ENCODE measurements around the gene LRAT. TPM values are rescaled to one million over a fixed set of nuclear protein-coding genes. Genes with fewer than 3 reads are reported as not detected.
A peak's percentile ranks its signal among the peaks of the same experiment; 100 is the strongest.
"Not testable (repeated sequence)": the region's sequence is repeated elsewhere in the genome, so short reads cannot be mapped to it uniquely, and the experiment has no call there.

The LRAT gene
- not detected for polyA plus RNA-seq

DNA sequence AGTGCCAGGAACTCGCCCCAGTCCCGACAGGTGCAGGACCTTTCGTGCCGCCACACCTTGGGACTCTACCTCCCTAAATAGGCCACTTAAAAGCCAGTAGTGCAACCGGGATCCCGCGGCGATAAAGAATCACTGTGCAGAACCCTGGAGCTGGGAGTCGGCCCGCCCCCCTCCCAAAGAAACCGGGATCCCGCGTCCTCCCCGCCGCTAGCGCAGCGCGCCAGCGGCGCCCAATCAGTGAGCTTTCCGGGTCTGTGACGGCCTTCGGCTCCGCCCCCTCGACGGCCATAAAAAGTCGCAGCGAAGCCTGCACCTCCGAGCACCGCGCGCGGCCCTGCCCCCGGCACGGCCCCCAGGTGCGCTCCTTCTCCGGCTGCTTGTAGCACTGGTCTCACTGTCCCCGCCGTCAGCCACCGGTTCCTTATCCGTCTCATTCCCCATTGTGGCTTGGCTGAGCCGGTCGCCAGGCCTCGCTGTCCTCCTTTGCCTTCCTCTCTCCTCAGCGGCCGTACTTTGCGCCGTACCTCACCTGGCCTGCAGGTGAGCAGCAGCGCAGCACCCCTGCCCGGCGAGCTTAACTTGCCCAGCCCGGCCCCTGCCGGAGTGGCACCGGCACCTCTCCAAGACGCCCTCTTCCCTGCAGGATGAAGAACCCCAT, at the start of gene LRAT:
Gene LRAT, plus strand, starts transcription at position 318 of the 658 bp plus-strand sequence. Its CDS starts 327 bp downstream, at position 645.
- H3K4me3 Mint-ChIP-seq: peak within 1 kb of the TSS; percentile 72 to 90 (median 82)
- peaks cover 0 to 9% (median 6%) of the 10 kb centered on the region in 3 donors for H3K4me1 Mint-ChIP-seq
- peaks cover 44% of the 10 kb centered on the region for H3K27me3 Mint-ChIP-seq
- H3K36me3 Mint-ChIP-seq: no peaks in the 10 kb centered on the region
- H3K9me3 Mint-ChIP-seq: peaks cover 0 to 2% (median 0%) of the 10 kb centered on the region in 3 donors
- no peak within 1 kb of the TSS for H3K27ac Mint-ChIP-seq

DNA sequence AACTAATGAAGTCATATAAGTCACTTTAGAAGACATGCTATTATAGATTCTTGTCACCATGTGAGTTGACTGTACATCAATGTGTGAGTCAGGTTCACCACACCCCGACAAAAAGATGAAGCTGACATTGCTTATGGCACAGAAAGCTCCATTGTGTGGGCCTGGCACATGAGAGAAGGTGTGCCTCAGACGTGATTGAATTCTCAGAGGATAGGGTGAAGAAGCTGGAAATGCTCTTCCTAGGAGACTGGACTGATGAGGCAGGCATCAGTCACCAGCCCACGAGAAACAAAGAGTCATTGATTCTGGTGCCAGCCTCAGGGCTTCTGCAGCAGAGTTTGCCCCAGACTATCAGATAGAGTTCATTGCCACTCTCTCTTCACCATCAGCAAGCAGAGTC, 35.9 kb upstream of the LRAT start:
- Mint-ChIP-seq H3K4me3 (no peak overlapping the region), H3K27ac (peak overlapping the region in 1 of 3 donors; percentile 44), H3K36me3 (no peaks in the 10 kb centered on the region), H3K9me3 (no peaks in the 10 kb centered on the region), H3K27me3 (no peaks in the 10 kb centered on the region), H3K4me1 (no peaks in the 10 kb centered on the region)

DNA sequence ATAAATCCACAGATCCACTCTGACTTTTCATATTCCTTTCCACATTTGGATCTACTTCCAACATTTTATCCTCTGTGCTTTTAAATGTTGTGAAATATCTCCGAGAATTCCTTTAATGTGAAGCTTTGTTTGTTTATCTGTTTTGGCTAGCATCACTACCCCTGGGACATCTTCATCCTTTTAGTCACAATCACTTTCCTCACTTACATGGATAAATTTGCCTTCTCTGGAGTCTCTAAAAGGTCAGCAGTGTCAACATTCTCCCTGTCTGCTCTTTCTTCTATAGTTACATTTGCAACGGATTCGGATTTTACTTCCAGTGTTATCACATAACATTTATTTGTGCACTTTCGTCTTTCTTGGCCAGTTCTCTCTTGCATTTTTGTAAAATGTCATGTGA, 34.2 kb upstream of the LRAT start:
- Mint-ChIP-seq H3K27ac (no peak overlapping the region), H3K27me3 (no peaks in the 10 kb centered on the region), H3K9me3 (no peaks in the 10 kb centered on the region), H3K4me3 (no peak overlapping the region), H3K4me1 (no peaks in the 10 kb centered on the region), H3K36me3 (no peaks in the 10 kb centered on the region)

DNA sequence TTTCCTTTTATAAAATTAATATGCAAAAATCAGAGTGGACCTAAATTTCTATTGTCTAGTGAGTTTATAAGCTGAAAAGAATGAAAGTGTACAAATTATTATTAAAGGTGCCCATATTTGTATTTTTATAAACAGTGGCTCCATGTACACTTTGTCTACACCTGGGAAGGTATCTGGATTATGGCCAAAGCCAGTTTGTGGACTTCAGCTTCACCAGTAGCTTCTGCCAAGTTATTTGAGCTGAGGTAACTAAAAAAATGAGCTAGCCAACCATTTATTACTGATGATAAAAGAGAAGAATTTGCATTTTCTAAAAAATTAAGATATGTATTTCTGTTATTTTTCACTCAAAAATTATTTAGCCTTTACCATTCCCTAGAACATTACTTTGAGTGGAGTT, 32.3 kb upstream of the LRAT start:
- Mint-ChIP-seq H3K36me3 (no peaks in the 10 kb centered on the region), H3K4me3 (no peak overlapping the region), H3K27ac (no peak overlapping the region), H3K9me3 (no peaks in the 10 kb centered on the region), H3K27me3 (no peaks in the 10 kb centered on the region), H3K4me1 (no peaks in the 10 kb centered on the region)

DNA sequence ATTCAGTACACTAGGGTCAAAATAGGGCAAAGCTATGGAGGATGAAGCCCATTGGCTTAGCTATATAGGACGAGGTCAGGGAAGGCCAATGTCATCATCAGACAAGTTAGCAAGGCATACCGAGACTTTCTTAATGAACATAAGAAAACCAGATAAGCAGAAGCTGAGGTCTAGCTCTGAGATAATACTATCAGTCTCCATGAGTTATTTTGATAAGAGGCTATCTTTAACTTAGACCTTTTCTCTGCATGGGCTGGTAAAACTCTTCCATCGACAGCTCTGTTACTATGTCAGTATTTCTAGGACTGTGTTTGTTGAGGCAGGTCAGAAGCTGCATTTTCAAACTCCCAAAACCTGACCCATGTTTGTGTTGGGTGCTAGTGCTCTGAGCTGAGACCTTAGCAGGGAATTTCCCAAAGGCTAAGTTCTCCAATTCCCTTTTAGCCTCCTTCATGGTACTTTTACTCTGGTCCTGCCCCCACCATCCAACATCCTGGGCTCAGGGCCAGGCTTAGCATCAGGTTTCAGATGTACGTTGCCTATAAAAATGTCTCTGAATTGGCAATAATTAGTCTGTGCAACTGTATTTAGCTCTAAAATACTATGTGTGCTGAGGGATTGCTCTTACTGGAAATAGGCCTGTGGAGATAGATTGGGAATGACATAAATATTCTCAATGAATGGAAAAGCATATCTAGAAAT, 29.3 kb upstream of the LRAT start:
- Mint-ChIP-seq H3K4me3 (no peak overlapping the region), H3K4me1 (no peaks in the 10 kb centered on the region), H3K36me3 (no peaks in the 10 kb centered on the region), H3K27me3 (no peaks in the 10 kb centered on the region), H3K27ac (no peak overlapping the region), H3K9me3 (no peaks in the 10 kb centered on the region)

DNA sequence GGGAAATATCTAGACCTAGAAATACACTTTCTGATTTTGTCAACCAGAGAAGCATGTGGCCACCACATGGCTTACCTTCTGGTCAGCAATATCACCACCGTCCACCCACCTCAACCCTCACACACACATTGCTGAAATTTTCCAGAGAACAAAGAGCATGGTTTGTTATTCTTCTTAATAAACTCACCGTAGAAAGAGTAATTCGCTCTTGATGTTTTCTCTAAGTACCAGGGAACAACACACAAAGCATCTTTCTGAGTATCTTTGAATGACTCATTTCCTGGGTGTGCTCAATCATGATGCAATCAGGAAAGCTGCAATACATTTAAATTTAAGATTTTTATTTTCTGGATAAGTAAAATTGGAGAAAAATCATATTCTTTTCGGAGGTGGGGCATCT, 24.7 kb upstream of the LRAT start:
- H3K4me3 Mint-ChIP-seq: no peak overlapping the region
- no peaks in the 10 kb centered on the region for H3K4me1 Mint-ChIP-seq
- H3K27ac Mint-ChIP-seq: no peak overlapping the region
- no peaks in the 10 kb centered on the region for H3K36me3 Mint-ChIP-seq
- no peaks in the 10 kb centered on the region for H3K9me3 Mint-ChIP-seq
- no peaks in the 10 kb centered on the region for H3K27me3 Mint-ChIP-seq

DNA sequence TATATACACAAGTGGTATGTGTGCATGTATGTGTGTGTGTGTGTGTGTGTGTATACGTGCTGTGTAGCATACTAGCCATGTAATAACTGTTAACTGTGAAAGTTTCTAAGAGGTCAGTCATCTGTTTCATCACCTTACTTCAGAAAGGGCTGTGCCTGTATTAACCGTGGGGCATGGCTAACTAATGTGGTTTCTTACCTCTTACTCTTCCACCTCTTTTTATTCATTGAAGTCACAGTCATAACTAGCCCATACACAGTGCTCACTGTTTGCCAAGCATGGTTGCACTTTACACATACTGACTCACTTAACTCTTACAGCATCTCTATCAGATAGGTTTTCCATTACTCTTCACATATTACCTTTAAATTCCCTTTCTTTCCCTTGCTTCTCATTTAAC, 23.7 kb upstream of the LRAT start:
- Mint-ChIP-seq H3K27me3 (no peaks in the 10 kb centered on the region), H3K9me3 (no peaks in the 10 kb centered on the region), H3K4me1 (no peaks in the 10 kb centered on the region), H3K4me3 (no peak overlapping the region), H3K27ac (no peak overlapping the region), H3K36me3 (no peaks in the 10 kb centered on the region)

DNA sequence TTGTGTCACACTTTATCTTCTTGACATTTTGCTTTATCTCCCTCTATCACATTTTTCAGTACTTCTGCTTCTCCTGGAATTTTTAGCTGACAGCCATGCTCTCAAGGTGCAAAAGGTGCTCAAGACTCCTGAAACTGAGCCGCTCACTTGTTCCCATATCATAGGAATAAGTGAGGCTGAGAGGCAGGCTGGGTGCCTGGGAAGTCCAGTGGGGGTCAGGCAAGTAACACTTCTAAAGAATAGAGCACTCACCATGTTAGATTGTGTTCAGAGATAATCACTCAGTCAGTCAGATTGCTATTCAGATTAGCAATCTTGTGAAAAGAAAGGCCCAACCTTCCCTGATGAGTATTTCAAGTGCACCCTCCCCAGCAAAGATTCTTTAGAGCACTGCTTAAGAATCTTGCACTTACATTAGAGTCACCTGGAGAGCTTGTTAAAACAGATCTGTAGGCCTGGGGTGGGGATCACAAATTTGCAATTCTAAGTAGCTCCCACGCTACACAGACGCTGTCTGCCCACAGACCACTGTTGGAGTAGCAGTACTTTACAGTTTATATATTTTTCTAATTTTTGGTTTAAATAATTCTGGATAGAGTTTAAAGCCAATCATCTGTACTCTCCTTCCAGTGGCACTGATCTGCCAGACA, 23.1 kb upstream of the LRAT start:
- H3K4me1 Mint-ChIP-seq: no peaks in the 10 kb centered on the region
- H3K4me3 Mint-ChIP-seq: no peak overlapping the region
- no peak overlapping the region for H3K27ac Mint-ChIP-seq
- no peaks in the 10 kb centered on the region for H3K9me3 Mint-ChIP-seq
- H3K36me3 Mint-ChIP-seq: no peaks in the 10 kb centered on the region
- peaks cover 3% of the 10 kb centered on the region for H3K27me3 Mint-ChIP-seq

DNA sequence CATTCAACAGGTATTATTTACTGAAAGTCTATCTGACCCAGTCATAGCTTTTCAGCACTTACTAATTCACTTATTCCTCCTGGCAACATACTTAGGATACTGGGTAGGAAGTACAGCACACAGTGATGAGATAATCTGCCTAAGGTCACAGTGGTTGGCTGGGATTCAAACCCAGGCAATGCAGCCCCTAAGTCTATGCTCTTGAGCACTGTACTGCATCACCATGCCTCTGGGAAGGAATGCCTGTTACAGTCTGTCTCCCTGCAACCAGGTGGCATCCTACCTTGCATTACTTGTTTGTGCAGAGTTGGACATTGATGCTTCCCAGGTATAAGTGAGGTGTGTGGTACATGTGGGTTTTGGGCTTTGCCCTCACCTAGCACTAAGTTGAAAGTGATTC, 21.5 kb upstream of the LRAT start:
- H3K27me3 Mint-ChIP-seq: peaks cover 4% of the 10 kb centered on the region
- no peak overlapping the region for H3K4me3 Mint-ChIP-seq
- H3K4me1 Mint-ChIP-seq: no peaks in the 10 kb centered on the region
- H3K36me3 Mint-ChIP-seq: no peaks in the 10 kb centered on the region
- H3K9me3 Mint-ChIP-seq: no peaks in the 10 kb centered on the region
- no peak overlapping the region for H3K27ac Mint-ChIP-seq

DNA sequence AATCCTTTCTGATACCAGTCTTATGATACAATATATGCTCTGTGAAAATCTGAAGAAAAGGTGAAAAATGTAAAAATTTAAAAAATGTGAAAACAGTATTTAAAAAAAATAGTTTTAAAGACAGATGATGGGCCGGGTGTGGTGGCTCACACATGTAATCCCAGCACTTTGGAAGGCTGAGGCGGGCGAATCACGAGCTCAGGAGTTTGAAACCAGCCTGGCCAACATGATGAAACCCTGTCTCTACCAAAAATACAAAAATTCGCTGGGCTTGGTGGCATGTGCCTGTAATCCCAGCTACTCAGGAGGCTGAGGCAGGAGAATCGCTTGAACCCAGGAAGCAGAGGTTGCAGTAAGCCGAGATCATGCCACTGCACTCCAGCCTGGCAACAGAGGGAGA, 20.2 kb upstream of the LRAT start:
- H3K36me3 Mint-ChIP-seq, H3K27me3 Mint-ChIP-seq, H3K4me3 Mint-ChIP-seq, H3K27ac Mint-ChIP-seq, H3K4me1 Mint-ChIP-seq, H3K9me3 Mint-ChIP-seq: not testable (repeated sequence)

DNA sequence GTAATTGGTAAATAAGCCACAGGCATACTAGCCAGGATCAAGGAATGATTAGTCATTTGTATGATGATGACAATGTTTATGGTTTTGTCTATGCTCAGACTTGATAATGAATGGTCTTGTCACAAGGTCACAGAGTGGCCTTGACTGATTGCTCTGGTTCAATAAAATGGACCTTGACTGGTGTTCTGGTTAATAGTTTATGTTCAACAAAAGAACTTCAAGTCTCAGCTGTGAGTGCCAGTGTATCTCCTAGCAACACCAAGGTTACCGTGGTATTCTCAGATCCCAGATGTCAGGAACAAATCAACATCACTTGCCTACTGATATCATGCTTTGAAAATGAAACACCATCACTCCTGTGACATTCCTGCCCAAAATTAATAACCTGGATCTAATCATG, 16.3 kb upstream of the LRAT start:
- Mint-ChIP-seq H3K4me3 (no peak overlapping the region), H3K4me1 (no peaks in the 10 kb centered on the region), H3K27me3 (peaks cover 4% of the 10 kb centered on the region)

DNA sequence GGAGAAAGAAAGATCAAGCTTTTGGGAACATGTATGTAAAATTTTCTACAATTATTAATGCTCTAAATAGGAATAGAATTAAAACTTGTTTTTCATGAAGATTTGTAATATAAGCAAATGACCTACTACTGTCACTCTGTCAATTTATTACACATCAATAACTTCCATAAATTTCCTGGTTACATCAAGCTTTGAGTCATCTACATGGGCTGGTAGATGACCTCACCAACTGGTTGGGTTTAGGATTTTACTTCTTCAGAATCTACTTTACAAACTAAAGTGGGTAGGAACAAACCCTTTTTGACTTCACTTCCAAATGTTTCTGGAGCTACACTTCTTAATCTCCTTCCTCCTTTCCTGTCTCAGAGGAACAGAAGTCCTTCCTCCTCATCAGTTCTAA, 12.0 kb upstream of the LRAT start:
- H3K4me1 Mint-ChIP-seq: no peaks in the 10 kb centered on the region
- no peaks in the 10 kb centered on the region for H3K36me3 Mint-ChIP-seq
- peaks cover 0 to 3% (median 0%) of the 10 kb centered on the region in 3 donors for H3K9me3 Mint-ChIP-seq
- H3K27ac Mint-ChIP-seq: no peak overlapping the region
- H3K4me3 Mint-ChIP-seq: no peak overlapping the region
- peaks cover 5% of the 10 kb centered on the region for H3K27me3 Mint-ChIP-seq

More for the DNA sequence above, 16.3 kb upstream of the LRAT start:
- Mint-ChIP-seq H3K9me3 (peaks cover 0 to under 1% (median 0%) of the 10 kb centered on the region in 3 donors), H3K27ac (no peak overlapping the region), H3K36me3 (no peaks in the 10 kb centered on the region)

DNA sequence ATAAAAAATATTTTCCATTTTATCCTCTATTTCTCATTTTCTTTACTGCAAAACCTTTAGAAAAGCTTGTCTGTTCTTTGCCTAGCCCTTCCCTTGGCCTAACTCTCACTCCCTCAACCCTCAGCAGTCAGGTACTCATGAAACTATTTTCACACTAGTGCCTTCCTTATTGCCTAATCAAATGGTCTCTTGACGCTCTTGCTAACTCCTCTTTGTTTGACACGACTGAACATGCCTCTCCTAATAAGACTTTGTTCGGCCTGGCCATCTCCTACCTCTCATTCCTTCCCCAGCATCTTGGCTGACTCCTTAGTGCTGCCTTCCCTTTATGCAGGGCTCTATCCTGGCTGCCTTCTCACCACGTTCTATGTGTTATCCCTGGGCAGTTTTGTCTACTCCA, 11.1 kb upstream of the LRAT start:
- no peaks in the 10 kb centered on the region for H3K4me1 Mint-ChIP-seq
- no peaks in the 10 kb centered on the region for H3K36me3 Mint-ChIP-seq
- H3K27ac Mint-ChIP-seq: no peak overlapping the region
- peaks cover 0 to 3% (median 0%) of the 10 kb centered on the region in 3 donors for H3K9me3 Mint-ChIP-seq
- H3K27me3 Mint-ChIP-seq: peaks cover 3% of the 10 kb centered on the region
- H3K4me3 Mint-ChIP-seq: no peak overlapping the region

DNA sequence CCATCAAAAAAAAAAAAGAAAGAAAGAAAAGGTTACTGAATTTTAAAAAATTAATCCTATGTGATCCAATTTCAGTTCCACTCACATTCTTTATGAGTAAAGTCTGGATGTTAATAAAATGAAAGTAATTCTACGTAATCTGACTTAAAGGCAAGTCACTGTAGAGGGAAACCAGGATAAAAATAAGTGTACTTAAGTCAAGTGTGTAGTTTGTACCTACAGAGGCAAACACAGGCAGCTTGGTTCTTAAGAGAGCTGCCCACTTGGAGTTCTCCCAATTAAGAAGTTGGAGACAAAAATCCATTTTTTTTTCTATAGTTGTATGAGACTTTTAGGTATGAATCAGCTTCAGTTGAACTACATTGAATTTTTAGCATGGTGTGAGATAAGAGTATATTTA, 7.0 kb upstream of the LRAT start:
- Mint-ChIP-seq H3K4me3 (no peak overlapping the region), H3K4me1 (peaks cover 0 to under 1% (median under 1%) of the 10 kb centered on the region in 3 donors), H3K36me3 (no peaks in the 10 kb centered on the region), H3K27ac (no peak overlapping the region), H3K27me3 (peaks cover 15% of the 10 kb centered on the region), H3K9me3 (peaks cover 0 to 3% (median 0%) of the 10 kb centered on the region in 3 donors)

DNA sequence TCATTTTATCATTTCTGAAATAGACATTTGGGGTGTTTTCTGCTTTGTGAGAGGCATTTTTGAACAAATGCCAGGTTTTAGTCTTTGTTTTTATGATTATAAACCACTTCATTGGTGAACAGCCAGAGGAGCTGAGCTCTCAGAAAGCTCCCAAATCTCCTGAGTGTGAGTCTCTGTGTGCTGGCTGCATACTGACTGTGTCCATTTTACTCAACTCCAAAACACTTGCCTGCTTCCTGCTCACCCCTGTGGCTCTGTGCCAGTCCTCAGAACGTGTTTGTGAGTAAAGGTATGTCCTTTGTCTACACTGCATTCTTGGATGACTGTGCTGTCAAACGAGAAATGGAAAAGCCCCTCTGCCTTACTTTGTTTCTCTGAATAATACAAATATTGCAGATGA, 5.4 kb upstream of the LRAT start:
- H3K36me3 Mint-ChIP-seq: no peaks in the 10 kb centered on the region
- peaks cover 0 to 4% (median 2%) of the 10 kb centered on the region in 3 donors for H3K4me1 Mint-ChIP-seq
- H3K27me3 Mint-ChIP-seq: peaks cover 28% of the 10 kb centered on the region
- H3K27ac Mint-ChIP-seq: no peak overlapping the region
- H3K4me3 Mint-ChIP-seq: no peak overlapping the region
- H3K9me3 Mint-ChIP-seq: no peaks in the 10 kb centered on the region

DNA sequence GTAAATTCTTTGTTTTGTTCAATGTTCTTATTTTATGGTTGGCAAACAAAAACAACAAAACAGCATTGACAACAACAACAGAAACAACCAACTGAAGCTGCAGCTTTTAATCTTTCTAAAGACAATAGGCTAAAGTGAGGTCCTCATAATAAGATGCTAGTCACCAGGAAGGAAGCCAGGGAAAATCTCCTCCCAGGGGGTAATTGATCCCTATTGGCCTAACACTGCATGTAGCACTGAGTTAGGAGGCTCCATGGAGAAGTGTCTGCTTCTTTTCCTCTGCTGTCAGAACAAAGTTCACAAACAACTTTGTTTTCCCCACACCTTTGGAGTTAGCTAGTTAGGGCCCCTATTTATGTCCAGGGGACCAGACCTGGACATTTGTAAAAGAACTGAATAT, 4.7 kb upstream of the LRAT start:
- Mint-ChIP-seq H3K27me3 (peaks cover 34% of the 10 kb centered on the region), H3K4me1 (peaks cover 0 to 6% (median 4%) of the 10 kb centered on the region in 3 donors), H3K4me3 (no peak overlapping the region), H3K36me3 (no peaks in the 10 kb centered on the region), H3K9me3 (no peaks in the 10 kb centered on the region), H3K27ac (no peak overlapping the region)
